ENCODE results near the gene KCNE2.
"Not testable (repeated sequence)": the region's sequence is repeated elsewhere in the genome, so short reads cannot be mapped to it uniquely, and the experiment has no call there.

DNA sequence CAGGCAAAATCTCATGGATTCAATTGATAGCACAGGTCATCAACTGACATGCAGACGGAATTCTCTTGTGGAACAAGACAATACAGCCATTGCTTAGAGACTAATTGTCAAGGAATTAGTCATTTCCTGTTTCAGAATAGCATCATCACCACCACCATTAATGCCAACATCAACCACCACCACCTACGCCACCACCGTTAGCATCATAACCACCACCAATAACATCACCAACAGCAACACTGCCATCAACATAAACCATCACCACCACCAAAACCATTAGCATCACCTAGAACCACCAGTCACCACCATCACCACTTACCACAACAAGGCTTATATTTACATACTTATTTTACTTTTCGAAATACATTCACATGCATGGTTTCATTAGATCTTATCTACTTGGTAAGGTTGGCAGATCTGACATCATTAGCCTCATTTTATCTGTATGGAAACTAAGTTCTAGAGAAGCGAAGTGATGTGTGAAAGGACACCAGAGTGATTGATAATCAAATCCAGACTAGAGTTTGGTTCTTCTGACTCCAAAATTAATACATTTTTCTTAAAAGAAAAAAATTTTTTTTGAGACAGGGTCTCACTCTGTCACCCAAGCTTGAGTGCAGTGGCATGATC, 53.8 kb downstream of the KCNE2 start:
- TF ChIP-seq, protein P1, sequence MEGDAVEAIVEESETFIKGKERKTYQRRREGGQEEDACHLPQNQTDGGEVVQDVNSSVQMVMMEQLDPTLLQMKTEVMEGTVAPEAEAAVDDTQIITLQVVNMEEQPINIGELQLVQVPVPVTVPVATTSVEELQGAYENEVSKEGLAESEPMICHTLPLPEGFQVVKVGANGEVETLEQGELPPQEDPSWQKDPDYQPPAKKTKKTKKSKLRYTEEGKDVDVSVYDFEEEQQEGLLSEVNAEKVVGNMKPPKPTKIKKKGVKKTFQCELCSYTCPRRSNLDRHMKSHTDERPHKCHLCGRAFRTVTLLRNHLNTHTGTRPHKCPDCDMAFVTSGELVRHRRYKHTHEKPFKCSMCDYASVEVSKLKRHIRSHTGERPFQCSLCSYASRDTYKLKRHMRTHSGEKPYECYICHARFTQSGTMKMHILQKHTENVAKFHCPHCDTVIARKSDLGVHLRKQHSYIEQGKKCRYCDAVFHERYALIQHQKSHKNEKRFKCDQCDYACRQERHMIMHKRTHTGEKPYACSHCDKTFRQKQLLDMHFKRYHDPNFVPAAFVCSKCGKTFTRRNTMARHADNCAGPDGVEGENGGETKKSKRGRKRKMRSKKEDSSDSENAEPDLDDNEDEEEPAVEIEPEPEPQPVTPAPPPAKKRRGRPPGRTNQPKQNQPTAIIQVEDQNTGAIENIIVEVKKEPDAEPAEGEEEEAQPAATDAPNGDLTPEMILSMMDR (IDR thresholded peaks at IDR 0.05), result not testable (repeated sequence)
- not testable (repeated sequence) for TF ChIP-seq POLR2A (IDR thresholded peaks at IDR 0.05)
